ENCODE results near the gene STRADB.
"Not testable (repeated sequence)": the region's sequence is repeated elsewhere in the genome, so short reads cannot be mapped to it uniquely, and the experiment has no call there.

The STRADB gene

DNA sequence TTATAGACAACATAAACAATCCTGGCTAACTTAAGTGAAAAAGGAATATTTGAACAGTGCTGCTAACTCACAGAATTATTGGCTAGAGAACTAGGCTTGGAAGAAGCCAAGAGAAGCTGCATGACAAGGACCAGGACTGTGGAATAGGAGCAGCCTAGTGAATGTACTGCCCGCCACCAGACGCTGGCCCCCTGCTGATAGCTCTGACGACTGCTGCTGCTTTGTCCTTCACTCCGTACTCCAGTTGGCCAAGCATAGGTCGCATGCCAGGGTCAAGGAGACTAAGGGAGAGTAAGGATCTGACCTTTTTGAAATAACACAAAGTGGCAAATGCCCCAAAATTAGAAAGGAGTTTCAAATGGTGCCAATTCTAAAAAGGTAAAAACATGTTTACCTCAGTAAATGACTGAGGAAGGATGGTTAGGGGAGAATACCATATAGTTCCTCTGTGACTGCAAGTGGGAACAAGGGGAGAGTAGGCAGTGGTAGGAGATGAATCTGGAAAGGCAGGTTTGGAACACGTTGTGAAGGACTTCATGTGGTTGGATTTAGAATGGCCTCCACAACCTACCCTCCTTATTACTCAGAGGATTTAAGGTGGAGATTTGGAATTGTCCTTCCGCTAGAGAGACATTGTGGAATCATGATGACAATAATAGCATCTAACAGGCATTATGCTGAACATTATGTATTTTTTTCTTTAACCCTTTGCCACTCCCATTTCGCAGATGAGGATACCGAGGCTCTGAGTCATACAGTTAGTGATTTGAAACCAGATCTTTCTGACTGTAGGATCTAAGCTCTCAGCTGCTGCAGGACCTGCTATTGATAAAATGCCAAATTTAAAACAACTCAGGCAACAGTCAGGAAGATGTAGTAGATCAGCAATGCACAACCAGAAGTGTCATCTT, 19.5 kb downstream of the STRADB start:
- DNase-seq, result no peak

DNA sequence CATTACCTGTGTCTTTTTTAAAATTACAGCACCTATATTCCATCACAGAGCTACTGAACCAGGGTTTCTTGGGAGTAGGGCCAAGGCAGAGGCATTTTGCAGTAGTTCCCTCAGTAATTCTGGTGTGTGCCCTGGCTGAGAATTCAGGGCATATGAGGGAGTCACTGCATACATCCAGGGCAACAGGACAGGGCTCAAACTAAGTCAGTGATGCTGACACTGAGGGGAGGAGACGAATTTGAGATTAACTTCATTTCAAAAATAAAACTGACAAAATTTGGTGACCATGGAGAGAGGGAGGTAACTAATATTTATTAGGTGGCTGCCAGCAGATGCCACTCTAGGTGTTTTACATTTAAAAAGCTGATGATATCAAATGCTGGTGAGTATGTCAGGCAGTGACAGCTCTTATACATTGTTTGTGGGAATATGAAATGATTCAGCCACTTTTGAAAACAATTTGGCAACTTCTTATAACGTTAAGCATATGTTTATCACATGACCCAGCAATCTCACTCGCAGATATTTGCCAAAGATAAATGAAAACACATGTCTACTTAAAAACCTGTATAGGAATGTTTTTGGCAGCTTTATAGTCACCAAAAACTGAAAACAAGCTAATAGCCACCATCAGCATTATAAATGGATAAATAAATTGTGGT, 20.3 kb downstream of the STRADB start:
- no peak for DNase-seq

GRCh38 chr2:201472411-201472810, 20.9 kb downstream of the STRADB start:
- DNase-seq, result no peak

- no peak for DNase-seq
These were observed 31.0 kb downstream of the STRADB start for GRCh38 chr2:201482543-201482942.

DNA sequence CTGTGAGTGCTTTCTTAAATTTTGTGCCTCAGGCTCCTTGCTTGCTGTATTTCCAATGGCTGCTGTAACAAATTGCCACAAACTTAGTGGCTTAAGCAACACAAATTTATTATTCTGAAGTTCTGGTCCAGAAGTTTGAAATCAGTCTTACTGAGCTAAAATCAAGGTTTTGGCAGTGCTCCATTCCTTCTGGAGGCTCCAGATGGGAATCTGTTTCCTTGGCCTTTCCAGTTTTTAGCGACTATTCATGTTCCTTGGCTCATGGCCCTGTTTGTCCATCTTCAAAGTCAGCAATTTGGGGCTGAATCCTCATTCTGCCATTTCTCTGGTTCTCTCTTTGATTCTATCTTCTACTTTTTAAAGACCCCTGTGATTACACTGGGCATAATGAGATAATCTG, 31.8 kb downstream of the STRADB start:
- no peak for DNase-seq

- not testable (repeated sequence) for DNase-seq
These were observed 32.2 kb downstream of the STRADB start for GRCh38 chr2:201483758-201484157.

DNA sequence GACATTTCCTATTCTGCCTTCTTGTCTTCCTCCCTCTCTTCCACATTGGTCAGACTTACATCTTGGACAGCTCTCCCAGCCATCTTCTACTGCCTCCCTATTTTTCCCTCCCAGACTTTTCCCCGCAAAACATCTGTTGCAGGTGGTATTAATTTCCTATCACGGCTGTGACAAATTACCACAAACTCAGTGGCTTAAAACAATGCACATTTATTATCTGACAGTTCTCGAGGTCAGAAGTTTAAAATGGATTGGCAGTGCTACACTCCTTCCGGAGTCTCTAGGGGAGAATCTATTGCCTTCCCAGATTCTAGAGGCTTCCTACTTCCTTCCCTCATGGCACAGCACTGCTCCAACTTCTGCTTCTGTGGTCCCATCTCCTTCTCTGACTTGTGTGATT, 33.3 kb downstream of the STRADB start:
- no peak for DNase-seq

GRCh38 chr2:201490291-201490690, 38.8 kb downstream of the STRADB start:
- DNase-seq, result no peak

GRCh38 chr2:201496785-201497184, 45.2 kb downstream of the STRADB start:
- DNase-seq, result no peak

GRCh38 chr2:201500534-201500933, 49.0 kb downstream of the STRADB start:
- DNase-seq, result no peak

DNA sequence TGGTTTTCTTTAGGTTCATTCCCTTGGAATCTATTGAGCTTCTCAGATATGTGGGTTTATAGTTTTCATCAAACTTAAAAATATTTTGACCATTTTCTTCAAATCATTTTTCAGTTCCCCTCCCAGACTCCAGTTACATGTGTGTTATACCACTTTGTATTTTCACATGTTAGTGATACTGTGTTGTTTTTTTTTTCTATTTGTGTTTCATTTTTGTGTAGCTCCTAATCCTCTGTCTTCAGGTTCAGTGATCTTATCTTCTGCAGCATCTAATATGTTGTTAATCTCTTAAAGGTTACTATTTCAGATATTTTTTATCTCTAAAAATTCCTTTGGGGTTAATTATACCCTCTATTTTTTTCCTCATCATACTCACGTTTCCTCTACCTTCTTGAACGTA, 51.2 kb downstream of the STRADB start:
- no peak for DNase-seq

DNA sequence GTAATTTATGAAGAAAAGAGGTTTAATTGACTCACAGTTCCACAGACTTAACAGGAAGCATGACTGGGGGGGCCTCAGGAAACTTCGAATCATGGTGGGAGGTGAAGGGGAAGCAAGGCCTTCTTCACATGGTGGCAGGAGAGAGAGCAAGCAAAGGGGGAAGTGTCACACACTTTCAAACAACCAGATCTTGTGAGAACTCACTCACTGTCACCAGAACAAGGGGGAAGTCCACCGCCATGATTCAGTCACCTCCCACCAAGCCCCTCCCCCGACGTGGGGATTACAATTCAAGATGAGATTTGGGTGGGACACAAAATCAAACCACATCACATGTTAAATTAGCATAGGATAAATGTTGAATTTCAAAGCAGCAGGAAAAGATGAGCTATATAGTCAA, 56.2 kb downstream of the STRADB start:
- no peak for DNase-seq

DNA sequence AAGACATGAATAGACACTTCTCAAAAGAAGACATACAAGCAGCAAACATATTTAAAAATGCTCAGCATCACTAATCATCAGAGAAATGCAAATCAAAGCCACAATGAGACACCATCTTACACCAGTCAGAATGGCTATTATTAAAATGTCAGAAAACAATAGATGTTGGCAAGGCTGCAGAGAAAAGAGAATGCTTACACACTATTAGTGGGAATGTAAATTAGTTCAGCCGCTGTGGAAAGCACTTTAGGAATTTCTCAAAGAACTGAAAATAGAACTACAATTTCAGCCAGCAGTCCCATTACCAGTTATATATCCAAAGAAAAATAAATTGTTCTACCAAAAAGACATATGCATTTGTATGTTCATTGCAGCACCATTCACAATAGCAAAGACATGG, 61.7 kb downstream of the STRADB start:
- no peak for DNase-seq

GRCh38 chr2:201515573-201516246, 64.2 kb downstream of the STRADB start:
- no peak for DNase-seq

DNA sequence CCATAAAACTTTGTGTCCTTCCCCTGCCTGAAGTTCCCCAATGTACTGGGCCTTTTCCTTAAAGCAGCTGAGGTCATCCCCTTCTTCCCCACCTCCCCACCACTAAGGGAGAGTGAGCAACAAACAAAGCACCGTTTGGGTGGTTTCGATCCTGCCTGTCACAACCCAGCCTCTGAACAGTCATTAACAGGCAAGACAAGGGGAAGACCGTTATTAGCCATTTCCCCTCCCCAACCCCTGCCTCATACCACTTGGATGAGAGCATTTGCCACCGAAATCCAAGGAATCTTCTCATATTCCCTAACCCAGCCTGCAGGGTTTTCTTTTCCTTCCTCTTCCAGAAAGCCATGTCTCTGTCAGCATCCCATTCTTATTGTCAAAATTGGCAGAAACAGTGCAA, 65.6 kb downstream of the STRADB start:
- no peak for DNase-seq

GRCh38 chr2:201520201-201520600, 68.7 kb downstream of the STRADB start:
- DNase-seq, result no peak

- DNase-seq, result no peak
These were observed 71.4 kb downstream of the STRADB start for GRCh38 chr2:201522965-201523364.

GRCh38 chr2:201523506-201523905, 72.0 kb downstream of the STRADB start:
- DNase-seq, result no peak
